K562 (cell line): ENCODE data around the gene NIPAL4. TPM values are rescaled to one million over a fixed set of nuclear protein-coding genes. Genes with fewer than 3 reads are reported as not detected.

Source experiments
- ATAC-seq: fragments of 200-7000 bp; cut with Tn5 transposase; 3 replicates; pipeline ENCODE4 v1.9.1; 2020; ENCODE audit warnings: moderate library complexity
- BruUV-seq: library from RNA; stranded (reverse); fragments of 400-500 nt; replicated peaks from 2 replicates; lab custom pipeline; 2021; lab: Mats Ljungman, UMichigan
- CTCF ChIA-PET: fragments of 300-600 bp; formaldehyde crosslinking; extraction: SDS; loops from one replicate; lab custom pipeline; 2021; ENCODE audit warnings: low intra/inter-chr PET ratio; lab: Yijun Ruan, JAX
- POLR2A ChIA-PET: fragments of 300-600, 350-650 bp; sonication (Branson Sonifier 250); formaldehyde crosslinking; extraction: SDS; loops from one replicate; lab custom pipeline; 2021; ENCODE audit warnings: antibody characterized with exemption, inconsistent platforms; lab: Yijun Ruan, JAX
- DNase-seq, 4 experiments: peaks; one replicate each; pipeline versions ENCODE4 v3.0.0 to v3.0.0-alpha.2; 2011 to 2018; ENCODE audit warnings: low spot score in 3 of 4, mixed read lengths in 3 of 4; ENCODE audit errors: extremely low read depth in 1 of 4
- FAIRE-seq: peaks from 2 replicates; lab custom pipeline; 2011; peaks lifted over from hg19 to GRCh38; lab: Jason Lieb, UNC
- H2AFZ ChIP-seq: 2 replicates; pipeline ENCODE4 v1.6.0; 2011; ENCODE audit warnings: low read depth, low read length, control low read depth, inconsistent platforms
- H3K27ac ChIP-seq: fragments of 200-600 bp; 3 replicates; pipeline ENCODE4 v1.8.0; 2011; ENCODE audit warnings: low read depth, mild to moderate bottlenecking, control low read depth, inconsistent platforms, low read length, moderate library complexity, mixed read lengths; ENCODE audit errors: extremely low read depth
- H3K27me3 ChIP-seq, 2 experiments: fragments of 300-600 bp in 1 of 2; 2 replicates in 1 of 2; 3 replicates in 1 of 2; pipeline versions ENCODE4 v1.6.0 to v1.8.0; 2011; ENCODE audit warnings: inconsistent platforms in 2 of 2, low read length in 2 of 2, mild to moderate bottlenecking in 1 of 2, mixed read lengths in 1 of 2, moderate library complexity in 1 of 2; ENCODE audit not compliant: control insufficient read depth in 2 of 2, insufficient read depth in 2 of 2
- H3K36me3 ChIP-seq: fragments of 300-600 bp; 3 replicates; pipeline ENCODE4 v1.8.0; 2011; ENCODE audit warnings: mild to moderate bottlenecking, low read length, inconsistent platforms; ENCODE audit not compliant: control insufficient read depth, insufficient read depth
- H3K4me1 ChIP-seq, 2 experiments: fragments of 200-600 bp in 1 of 2; replicated peaks in 1 of 2; 2 replicates in 1 of 2; 3 replicates in 1 of 2; pipeline versions ENCODE4 v1.5.1 to v1.8.0; 2011; ENCODE audit warnings: inconsistent platforms in 2 of 2, low read length in 2 of 2, mild to moderate bottlenecking in 1 of 2, mixed read lengths in 1 of 2, moderate library complexity in 1 of 2; ENCODE audit not compliant: control insufficient read depth in 2 of 2, insufficient read depth in 2 of 2
- H3K4me2 ChIP-seq: 2 replicates; pipeline ENCODE4 v1.6.1; 2011; ENCODE audit warnings: low read length, control low read depth, inconsistent platforms, mixed read lengths; ENCODE audit not compliant: insufficient read depth
- H3K4me3 ChIP-seq: fragments of 200-600 bp; sonication (generic), shearing (Covaris generic); 2 replicates; pipeline ENCODE4 v1.5.1; 2016; ENCODE audit warnings: control low read depth, inconsistent platforms
- H3K79me2 ChIP-seq: fragments of 200-600 bp; 3 replicates; pipeline ENCODE4 v1.8.0; 2011; ENCODE audit warnings: low read length, inconsistent platforms; ENCODE audit not compliant: control insufficient read depth, insufficient read depth
- H3K9ac ChIP-seq, 2 experiments: 2 replicates each; pipeline versions ENCODE4 v1.6.0 to v1.6.1; 2011; ENCODE audit warnings: low read depth in 2 of 2, low read length in 2 of 2, control low read depth in 1 of 2, inconsistent platforms in 1 of 2, mild to moderate bottlenecking in 1 of 2, mixed read lengths in 1 of 2; ENCODE audit not compliant: insufficient read depth in 1 of 2
- H3K9me1 ChIP-seq: one replicate; pipeline ENCODE4 v1.6.0; 2011; ENCODE audit warnings: inconsistent platforms, mild to moderate bottlenecking, low read length, moderate library complexity; ENCODE audit not compliant: control insufficient read depth, insufficient read depth
- H3K9me3 ChIP-seq: replicated peaks from 2 replicates; pipeline ENCODE4 v1.5.1; 2011; ENCODE audit warnings: low read depth, low read length, inconsistent platforms; ENCODE audit not compliant: control insufficient read depth, insufficient read depth
- H4K20me1 ChIP-seq: replicated peaks from 2 replicates; pipeline ENCODE4 v1.6.1; 2011; ENCODE audit warnings: low read length, inconsistent platforms, mixed read lengths; ENCODE audit not compliant: control insufficient read depth, insufficient read depth
- C11orf30 ChIP-seq: fragments of 450-650 bp; IDR thresholded peaks from 2 replicates; pipeline ENCODE4 v1.6.1; 2016; ENCODE audit warnings: low read depth, mild to moderate bottlenecking
- CBFB ChIP-seq: sonication (generic); formaldehyde crosslinking; IDR thresholded peaks from 2 replicates; pipeline ENCODE4 v1.4.0; 2020; ENCODE audit warnings: mild to moderate bottlenecking, missing genetic modification reagents
- MAFF ChIP-seq: IDR thresholded peaks from 2 replicates; pipeline ENCODE4 v1.6.1; 2012; ENCODE audit warnings: low read length, improper control_type of control experiment
- MAFK ChIP-seq: IDR thresholded peaks from 2 replicates; pipeline ENCODE4 v1.6.1; 2011; ENCODE audit warnings: low read length, improper control_type of control experiment
- MECOM ChIP-seq: fragments of 250-450 bp; sonication (Bioruptor Pico); IDR thresholded peaks from 2 replicates; pipeline ENCODE4 v1.8.0; 2022; ENCODE audit warnings: inconsistent platforms
- NUFIP1 ChIP-seq: fragments of 450-650 bp; IDR thresholded peaks from 2 replicates; pipeline ENCODE4 v1.6.1; 2018; ENCODE audit not compliant: partially characterized antibody
- ZC3H11A ChIP-seq: IDR thresholded peaks from 2 replicates; pipeline ENCODE4 v1.6.1; 2012; ENCODE audit warnings: low read depth, low read length, improper control_type of control experiment
- ZNF77 ChIP-seq: fragments of 250-450 bp; sonication (Bioruptor Pico); IDR thresholded peaks from 2 replicates; pipeline ENCODE4 v1.5.0; 2020
- WGBS: fragments of 100-300 bp; shearing (Covaris generic); methylation state at CpG from one replicate; pipeline ENCODE4 v1.1.6; 2016; ENCODE audit warnings: low coverage, mixed read lengths; ENCODE audit not compliant: insufficient coverage; ENCODE audit errors: missing lambda C conversion rate; 5-methylcytosine and 5-hydroxymethylcytosine counted together
- in situ Hi-C: fragments of 300-500 bp; cut with MboI; formaldehyde crosslinking; loops from 4 replicates; pipeline ENCODE4 v1.15.0; 2018; ENCODE audit warnings: inconsistent platforms, mixed read lengths
- intact Hi-C: fragments of 100-400 bp; cut with micrococcal nuclease; formaldehyde crosslinking; loops from 2 replicates; pipeline ENCODE4 v1.14.2; 2022
- polyA plus RNA-seq, 8 experiments: library from polyadenylated mRNA; depleted of rRNA in 4 of 8; stranded (reverse) in 5 of 8; unstranded in 3 of 8; fragments of >200 nt; fragmentation: Nextera tagmentation in 2 of 8; fragmentation: Illumina TruSeq in 1 of 8; extraction: Ambion mirVana in 2 of 8; extraction: Trizol in 1 of 8; gene quantifications; 2 replicates each; pipeline versions ENCODE4 v1.2.1 to v1.2.3, GENCODE V29; 2011 to 2014; ENCODE audit warnings: inconsistent platforms in 1 of 8, missing spikeins in 1 of 8
- total RNA-seq, 7 experiments: library from RNA; depleted of rRNA in 6 of 7; stranded (reverse); fragments of >200 nt in 6 of 7; fragmentation: Illumina TruSeq in 2 of 7; extraction: Trizol in 2 of 7; gene quantifications; 2 replicates each; pipeline versions ENCODE4 v1.2.1 to v1.2.3, GENCODE V29; 2011 to 2021; ENCODE audit warnings: low replicate concordance in 1 of 7
- TF ChIP-seq, protein P1 (sequence below), 2 experiments: IDR thresholded peaks; 2 replicates each; pipeline ENCODE4 v1.6.1; 2012; ENCODE audit warnings: improper control_type of control experiment in 2 of 2, low read depth in 2 of 2, low read length in 2 of 2, borderline replicate concordance in 1 of 2
- TF ChIP-seq, protein P2 (sequence below), 2 experiments: IDR thresholded peaks; 2 replicates each; pipeline ENCODE4 v1.6.1; 2011; ENCODE audit warnings: borderline replicate concordance in 1 of 2, control low read depth in 1 of 2, low read depth in 1 of 2, low read length in 1 of 2, mild to moderate bottlenecking in 1 of 2, mixed read lengths in 1 of 2, moderate library complexity in 1 of 2; ENCODE audit not compliant: insufficient read depth in 1 of 2, insufficient read length in 1 of 2, poor library complexity in 1 of 2, severe bottlenecking in 1 of 2; ENCODE audit errors: extremely low read depth in 1 of 2

Gene NIPAL4
- total and polyA plus RNA-seq, 9 of the 15 experiments (the other 6 are each of a cell fraction or from before 2014, with no cell fraction given): not detected

DNA sequence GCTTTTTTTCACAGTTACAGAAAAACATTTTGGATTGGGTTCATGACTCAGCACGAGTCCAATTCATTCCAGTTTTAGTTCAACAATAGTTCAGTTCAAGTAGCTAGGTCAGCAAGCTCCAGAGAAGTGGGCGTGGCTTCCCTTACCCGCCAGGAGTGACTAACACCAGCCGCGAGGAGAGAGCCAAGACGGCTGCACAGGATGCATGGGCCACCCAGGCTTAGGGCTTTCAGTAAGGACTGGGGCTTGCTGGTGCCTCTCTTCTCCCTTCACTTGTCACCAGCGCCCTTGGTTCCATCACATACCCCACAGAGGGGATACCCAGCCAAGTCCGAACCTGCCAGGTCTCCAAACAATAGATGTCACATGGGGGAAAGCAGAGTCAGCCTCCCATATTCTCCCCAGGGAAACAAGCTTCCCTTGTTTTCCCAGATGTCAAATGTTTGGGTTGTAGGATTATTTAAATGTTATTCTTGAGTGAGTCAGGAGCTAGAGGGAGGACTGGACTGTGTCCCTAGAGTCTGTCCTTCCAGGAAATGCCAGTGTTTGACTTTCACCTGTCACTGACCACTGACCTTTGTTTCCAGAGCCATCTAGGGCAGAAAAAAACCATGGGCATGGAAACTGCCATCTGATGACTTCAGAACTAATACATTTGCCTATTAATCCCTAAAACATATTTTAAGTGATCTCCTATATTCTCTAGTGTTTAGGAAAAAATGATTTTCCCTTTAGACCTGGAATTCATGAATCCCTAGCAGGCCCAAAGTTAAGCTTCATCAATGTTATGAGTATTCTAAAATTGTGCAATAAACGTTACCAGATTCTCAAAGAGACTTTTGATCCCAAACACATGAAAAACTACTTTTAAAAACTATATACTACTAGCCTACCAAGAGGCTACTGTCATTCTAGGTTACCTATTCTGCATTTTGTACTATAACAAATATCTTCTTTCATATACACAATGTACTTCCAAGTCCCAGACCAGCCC lies 51.9 kb downstream of the NIPAL4 start:
- intact Hi-C loops: no loop called here
- 8% methylated on average over 8 of the region's 9 CpGs for WGBS
- H3K9me1 ChIP-seq: no peaks in the 10 kb centered on the region
- no peak overlapping the region; the same call in 1 of the 2 replicates for H3K4me2 ChIP-seq
- ATAC-seq (peak; percentile 98), FAIRE-seq (peak; percentile 78), DNase-seq (peak; percentile 38 to 71 (median 56))
- H3K4me1 ChIP-seq: peaks cover 0 to 9% of the 10 kb centered on the region in 2 experiments; a peak in 2 of 5 replicates
- ChIA-PET CTCF (no interaction called here), POLR2A (interaction anchor here (0.9 to 2.1 kb wide), 2 partner anchors 9 to 19 kb away, joined by 3 to 7 read pairs; no protein-coding TSS in a partner anchor)
- H3K9ac ChIP-seq: no peak overlapping the region
- peak overlapping the region; percentile 8; the same call in 1 of the 3 replicates for H3K27ac ChIP-seq
- BruUV-seq: no TSS peak
- no peak overlapping the region for H3K4me3 ChIP-seq
- peaks cover 0 to 2% of the 10 kb centered on the region in 2 experiments; a peak in 1 of 5 replicates for H3K27me3 ChIP-seq
- in situ Hi-C loops: no loop called here
- H3K9me3 ChIP-seq: no peaks in the 10 kb centered on the region
- no peaks in the 10 kb centered on the region for H3K36me3 ChIP-seq
- H2AFZ ChIP-seq: peak overlapping the region; percentile 53
- H3K79me2 ChIP-seq: no peaks in the 10 kb centered on the region
- no peaks in the 10 kb centered on the region; the same call in 1 of the 2 replicates for H4K20me1 ChIP-seq
- TF ChIP-seq ZNF77 (CRISPR knock-in tag) (no peak), NUFIP1 (no peak), CBFB (no peak), MECOM (CRISPR knock-in tag) (no peak), C11orf30 (peak; percentile 83), ZC3H11A (no peak), MAFF (peak; percentile 54; the same call in 1 of the 2 replicates), MAFK (peak; percentile 64; the same call in 1 of the 2 replicates)
- TF ChIP-seq, protein P1, sequence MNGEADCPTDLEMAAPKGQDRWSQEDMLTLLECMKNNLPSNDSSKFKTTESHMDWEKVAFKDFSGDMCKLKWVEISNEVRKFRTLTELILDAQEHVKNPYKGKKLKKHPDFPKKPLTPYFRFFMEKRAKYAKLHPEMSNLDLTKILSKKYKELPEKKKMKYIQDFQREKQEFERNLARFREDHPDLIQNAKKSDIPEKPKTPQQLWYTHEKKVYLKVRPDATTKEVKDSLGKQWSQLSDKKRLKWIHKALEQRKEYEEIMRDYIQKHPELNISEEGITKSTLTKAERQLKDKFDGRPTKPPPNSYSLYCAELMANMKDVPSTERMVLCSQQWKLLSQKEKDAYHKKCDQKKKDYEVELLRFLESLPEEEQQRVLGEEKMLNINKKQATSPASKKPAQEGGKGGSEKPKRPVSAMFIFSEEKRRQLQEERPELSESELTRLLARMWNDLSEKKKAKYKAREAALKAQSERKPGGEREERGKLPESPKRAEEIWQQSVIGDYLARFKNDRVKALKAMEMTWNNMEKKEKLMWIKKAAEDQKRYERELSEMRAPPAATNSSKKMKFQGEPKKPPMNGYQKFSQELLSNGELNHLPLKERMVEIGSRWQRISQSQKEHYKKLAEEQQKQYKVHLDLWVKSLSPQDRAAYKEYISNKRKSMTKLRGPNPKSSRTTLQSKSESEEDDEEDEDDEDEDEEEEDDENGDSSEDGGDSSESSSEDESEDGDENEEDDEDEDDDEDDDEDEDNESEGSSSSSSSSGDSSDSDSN (IDR thresholded peaks at IDR 0.05; ENCODE audit: borderline replicate concordance in 1 of 2, low read depth in 2 of 2, low read length in 2 of 2): no peak
- TF ChIP-seq, protein P2, sequence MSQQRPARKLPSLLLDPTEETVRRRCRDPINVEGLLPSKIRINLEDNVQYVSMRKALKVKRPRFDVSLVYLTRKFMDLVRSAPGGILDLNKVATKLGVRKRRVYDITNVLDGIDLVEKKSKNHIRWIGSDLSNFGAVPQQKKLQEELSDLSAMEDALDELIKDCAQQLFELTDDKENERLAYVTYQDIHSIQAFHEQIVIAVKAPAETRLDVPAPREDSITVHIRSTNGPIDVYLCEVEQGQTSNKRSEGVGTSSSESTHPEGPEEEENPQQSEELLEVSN (IDR thresholded peaks at IDR 0.05; ENCODE audit: borderline replicate concordance in 1 of 2, extremely low read depth in 1 of 2, insufficient read depth in 1 of 2, insufficient read length in 1 of 2, low read depth in 1 of 2, low read length in 1 of 2, poor library complexity in 1 of 2, severe bottlenecking in 1 of 2): peak in 1 of 2 experiments; percentile 17
